ENCODE results near the gene KRT80.

The KRT80 gene

DNA sequence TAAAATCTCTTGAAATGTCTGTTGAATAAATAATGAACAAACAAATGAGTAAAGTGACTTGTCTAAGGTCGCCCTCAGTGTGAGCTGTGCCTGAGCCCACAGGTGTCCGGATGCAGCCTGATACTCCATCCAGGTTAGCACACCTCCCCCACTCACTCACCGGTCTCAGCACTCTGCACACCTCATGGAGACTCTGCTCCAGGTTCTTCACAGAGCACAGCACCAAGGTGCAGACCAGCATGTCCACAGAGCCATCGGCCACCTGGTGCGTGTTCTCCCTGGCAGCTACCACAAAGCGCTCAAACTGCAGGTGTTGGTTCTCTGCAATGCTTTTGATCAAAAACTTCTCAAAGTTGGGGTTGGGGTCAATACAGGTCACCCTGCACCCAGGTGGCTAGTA, 37.1 kb upstream of the KRT80 start:
- DNase-seq, result no peak

DNA sequence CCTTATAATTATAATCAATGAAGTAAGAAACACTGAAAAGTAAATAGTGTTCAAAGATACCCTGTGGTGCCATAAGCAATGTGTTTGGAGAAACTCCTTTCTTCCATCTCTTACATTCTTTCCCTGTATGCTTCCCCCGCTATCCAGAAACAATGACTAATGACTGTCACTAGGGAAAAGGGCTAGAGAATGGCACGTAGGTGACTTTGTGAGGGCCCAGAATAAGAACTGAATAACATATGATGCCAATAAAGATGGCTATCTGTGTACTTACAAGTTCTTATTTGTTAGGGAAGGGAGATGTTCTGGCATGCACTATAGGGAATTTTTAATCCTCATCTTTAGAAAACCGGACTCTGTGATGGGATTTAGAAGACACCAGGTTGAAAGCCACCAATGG, 36.6 kb upstream of the KRT80 start:
- DNase-seq, result no peak

DNA sequence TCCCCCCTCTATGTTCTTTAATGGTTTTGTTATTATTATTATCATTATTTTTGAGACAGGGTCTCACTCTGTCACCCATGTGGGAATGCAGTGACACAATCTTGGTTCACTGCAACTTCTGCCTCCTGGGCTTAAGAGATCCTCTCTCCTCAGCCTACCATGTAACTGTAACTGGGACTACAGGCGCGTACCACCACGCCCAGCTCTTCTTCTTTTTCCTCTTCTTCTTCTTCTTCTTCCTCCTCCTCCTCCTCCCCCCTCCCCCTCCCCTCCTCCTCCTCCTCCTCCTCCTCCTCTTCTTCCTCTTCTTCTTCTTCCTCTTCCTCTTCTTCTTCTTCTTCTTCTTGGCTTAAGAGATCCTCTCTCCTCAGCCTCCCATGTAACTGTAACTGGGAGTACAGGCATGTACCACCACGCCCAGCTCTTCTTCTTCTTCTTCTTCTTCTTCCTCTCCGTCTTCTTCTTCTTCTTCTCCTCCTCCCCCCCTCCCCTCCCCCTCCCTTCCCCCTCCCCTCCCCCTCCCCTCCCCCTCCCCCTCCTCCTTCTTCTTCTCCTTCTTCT, 35.9 kb upstream of the KRT80 start:
- no peak for DNase-seq

DNA sequence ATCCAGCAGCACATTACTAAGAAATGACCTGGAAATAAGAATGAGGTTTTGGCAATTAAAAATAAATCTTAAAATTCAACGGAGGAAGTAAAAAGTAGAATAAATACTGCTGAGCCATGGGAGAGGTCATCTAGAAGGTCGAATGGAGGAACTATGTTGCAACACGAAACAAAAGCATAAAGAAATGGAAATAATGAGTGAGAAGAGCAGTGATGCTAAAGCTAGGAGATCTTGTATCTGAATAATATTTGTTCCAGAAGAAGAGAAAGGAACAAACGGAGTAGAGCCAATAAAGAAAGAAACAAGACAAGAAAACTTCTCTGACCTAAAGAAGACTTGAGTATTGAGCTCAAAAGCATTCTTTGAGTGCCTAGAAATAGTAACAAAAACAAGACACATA, 34.6 kb upstream of the KRT80 start:
- DNase-seq, result no peak

DNA sequence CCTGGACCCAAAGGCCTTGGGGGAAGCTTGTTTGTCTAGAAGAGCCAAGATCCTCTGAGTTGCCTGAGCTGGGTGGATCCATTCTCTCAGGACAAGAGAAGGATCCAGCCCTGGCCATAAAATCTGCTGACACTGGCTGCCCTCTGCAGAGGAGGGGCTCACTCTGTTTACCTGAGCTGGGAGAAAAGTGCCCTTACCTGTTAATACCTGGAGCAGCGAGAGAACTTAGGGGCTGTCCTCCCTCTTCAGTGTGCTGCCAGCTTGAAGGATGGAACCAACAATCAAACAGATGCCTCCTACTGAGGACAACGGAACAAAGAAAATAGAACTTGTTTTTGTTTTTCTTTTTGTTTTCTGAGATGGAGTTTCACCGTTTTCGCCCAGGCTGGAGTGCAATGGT, 33.9 kb upstream of the KRT80 start:
- no peak for DNase-seq

DNA sequence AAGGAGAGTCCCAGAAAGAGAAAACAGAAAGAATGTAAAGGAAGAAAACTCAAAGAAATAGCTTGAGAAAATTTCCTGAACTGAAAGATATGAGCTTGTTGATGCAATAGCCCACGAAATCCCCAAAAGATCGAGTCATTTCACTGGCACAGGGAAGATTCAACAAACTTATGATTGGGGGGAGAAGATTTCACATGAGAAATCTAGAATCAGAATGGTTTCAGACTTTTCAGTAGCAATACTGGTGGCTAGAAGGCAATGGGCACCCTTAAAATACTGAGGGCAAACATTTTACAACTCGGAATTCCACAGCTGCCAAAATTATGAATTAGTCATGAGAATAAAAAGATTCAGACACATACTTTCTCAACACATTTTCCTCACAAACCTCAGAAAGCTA, 32.3 kb upstream of the KRT80 start:
- no peak for DNase-seq

DNA sequence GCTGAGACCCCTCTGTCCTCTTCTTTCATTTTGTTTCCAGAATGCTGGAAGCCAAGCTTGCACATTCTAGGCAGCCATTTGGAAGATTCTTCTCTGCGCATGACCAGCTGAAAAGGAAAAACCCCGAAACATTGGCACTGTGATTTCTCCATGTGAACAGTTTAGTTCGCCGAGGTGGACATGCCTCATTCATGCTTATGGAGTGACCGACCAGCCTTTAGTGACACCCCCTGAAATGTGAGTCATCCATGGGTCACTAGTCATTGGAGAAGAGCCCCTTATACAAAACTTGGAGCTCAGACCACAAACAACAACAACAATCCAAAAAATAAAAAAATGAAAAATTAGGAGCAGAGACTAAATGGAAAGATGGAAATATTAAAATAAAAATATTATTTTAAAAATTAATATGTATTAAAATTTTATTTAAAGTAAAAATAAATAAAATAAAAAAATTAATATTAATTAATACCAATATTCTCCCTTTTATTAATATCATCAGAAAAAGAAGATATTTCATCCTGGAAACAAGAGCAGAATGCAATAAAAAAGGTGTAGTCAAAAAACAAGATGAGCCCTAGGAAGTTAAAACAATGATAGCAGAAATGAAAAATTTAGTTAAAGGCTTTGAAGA, 31.7 kb upstream of the KRT80 start:
- no peak for DNase-seq

DNA sequence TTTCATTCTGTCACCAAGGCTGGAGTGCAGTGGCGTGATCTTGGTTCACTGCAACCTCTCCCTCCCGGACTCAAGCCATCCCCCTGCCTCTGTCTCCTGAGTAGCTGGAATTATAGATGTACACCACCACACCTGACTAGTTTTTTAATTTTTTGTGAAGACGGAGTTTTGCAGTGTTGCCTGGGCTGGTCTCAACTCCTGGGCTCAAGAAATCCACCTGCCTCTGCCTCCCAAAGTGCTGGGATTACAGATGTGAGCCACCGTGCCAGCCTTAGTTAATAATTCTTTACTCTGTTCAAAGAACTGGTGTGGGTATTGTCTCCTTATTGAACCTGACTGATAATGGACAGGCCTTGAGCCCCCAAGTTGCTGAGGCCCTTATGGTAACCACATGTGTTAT, 30.9 kb upstream of the KRT80 start:
- DNase-seq, result no peak

DNA sequence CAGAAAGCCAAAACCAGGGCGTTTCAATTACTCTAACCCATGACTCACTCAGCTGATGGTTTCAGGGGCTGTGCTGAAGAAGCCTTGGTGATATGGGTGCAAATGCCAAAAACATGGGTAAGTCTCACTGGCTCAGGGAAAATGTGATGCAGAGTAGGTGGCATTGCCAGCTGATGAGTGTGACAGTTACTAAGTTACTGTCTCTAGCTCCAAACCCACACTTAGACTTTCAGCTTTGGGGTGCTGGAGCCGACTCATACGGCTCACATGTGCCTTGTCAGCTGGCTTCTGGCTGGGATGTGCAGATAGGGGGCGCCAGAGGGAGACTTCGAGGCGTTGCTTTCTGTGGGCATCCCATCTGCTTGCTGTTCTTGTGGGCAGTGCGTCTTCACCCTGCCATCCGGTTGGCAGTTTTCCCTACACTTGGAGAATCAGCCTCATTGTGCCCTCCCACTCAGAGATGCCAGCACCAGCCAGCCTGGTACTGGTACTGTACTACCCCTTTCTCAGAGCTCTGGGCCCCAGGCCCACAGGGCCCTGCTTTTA, 30.2 kb upstream of the KRT80 start:
- peak in 1 of 4 experiments; percentile 7 for DNase-seq

DNA sequence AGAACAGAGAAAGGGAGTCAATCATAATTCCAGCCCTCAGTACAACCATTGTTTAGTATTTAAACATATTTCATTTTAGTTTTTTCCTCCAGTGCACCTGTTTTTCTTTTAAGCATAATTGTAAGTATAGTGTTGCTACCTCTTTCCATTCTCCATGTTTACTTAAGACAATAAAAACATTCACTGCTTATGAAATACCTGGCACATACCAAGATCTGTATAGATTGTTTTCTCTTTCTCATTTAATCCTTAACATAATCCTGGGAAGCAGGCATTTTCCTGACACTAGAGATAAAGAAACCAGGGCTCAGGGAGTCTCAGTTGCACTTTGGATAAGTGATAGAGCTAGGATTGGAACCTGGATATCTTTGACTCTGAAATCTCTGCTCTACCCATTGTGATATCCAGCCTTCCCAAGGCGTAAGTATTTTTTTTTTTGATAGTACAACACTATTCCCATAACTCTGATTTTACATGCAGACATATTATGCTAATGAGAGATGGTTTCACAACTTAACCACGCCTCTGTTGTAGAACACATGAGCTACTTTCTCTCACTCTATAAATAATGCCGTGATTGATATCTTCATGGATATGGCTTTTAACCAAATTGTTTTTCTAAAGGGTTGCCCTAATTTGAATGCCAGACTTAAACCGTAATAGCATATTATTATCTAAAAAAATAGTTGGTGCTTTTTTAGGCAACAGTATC, 29.4 kb upstream of the KRT80 start:
- no peak for DNase-seq

DNA sequence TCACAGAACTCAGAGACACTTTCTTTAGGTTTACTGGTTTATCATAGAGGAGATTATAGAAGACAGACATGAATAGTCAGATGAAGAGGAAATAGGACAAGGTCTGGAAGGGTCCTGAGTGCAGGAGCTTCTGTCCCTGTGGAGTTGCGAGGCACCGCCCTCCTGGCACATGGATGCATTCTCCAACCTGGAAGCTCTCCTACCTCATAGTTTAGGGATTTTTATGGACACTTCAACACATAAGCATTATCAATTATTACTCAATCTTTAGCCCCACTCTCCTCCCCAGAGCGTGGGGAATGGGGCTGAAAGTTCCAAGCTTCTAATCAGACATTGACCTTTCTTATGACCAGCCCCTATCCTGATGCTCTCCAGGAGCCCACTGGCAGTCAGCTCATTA, 28.7 kb upstream of the KRT80 start:
- no peak for DNase-seq

DNA sequence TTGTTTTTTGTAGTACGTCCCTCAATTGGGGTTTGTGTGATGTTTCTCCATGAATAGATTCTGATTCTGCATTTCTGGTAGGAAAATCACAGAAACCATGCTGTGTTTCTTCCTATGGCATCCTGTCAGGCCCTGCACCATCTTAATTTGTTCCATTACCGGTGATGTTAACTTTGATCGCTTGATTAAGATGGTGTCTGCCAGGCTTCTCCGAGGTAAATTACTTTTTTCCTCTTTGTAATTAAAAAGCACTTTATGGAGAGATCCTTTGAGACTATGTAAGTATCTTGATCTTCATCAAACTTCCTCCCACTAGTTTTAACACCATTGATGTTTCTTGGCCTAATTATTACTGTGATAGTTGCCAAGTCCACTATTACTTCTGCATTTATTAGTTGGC, 26.2 kb upstream of the KRT80 start:
- DNase-seq, result no peak

DNA sequence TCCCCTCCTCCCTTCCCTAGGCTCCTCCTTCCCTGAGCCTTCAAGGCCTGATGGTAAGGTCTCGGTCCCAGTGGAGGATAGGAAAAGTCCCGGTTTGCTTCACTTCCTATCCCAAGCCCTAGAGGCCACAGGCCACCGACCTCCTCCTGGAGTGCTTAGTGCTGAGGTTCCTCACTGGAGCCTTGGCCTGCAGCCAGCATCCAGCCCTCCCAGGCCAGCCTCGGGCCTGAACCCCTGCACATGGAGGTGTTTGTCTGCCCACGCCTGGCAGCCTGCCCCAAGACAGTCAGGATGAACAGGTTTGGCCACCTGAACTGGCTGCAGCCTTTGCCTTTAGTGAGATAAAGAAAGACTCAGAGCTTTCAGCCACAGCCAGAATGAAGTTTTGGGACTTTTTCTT, 25.4 kb upstream of the KRT80 start:
- DNase-seq, result no peak

DNA sequence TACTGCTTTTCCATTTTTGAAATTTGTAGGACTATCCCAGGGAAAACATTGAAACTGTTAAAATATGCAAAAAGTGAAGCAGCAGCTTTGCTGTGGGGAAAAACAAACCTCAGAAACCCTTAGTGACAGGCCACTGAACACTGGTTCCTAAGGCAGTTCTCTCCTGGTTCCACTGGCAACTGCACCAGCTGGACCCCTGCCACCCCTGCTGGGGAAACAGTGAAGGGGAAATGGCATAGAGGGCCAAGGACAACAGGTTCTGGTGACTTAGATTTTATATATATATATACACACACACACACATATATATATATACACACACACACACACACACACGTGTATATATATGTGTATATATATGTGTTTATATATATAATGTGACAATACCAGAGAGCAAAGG, 25.0 kb upstream of the KRT80 start:
- no peak for DNase-seq

DNA sequence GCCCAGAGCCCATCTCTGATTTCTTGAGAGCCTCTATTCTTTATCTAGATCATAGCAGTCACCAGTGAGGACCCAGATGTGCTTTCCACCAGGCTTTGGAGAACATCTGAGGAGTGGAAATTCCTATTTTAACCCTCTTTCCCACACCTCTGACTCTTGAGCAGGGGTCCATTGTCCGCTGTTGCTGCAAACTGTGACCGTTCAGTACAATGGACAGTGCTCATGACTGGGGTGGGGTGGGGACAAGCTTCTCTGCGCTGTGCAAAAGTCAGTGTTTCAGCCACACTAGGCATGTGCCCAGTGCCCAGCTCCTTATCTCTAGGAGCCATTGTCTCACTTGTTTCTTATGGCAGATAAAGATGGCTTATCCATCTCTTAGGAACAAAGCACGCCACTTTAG, 24.3 kb upstream of the KRT80 start:
- DNase-seq, result no peak

DNA sequence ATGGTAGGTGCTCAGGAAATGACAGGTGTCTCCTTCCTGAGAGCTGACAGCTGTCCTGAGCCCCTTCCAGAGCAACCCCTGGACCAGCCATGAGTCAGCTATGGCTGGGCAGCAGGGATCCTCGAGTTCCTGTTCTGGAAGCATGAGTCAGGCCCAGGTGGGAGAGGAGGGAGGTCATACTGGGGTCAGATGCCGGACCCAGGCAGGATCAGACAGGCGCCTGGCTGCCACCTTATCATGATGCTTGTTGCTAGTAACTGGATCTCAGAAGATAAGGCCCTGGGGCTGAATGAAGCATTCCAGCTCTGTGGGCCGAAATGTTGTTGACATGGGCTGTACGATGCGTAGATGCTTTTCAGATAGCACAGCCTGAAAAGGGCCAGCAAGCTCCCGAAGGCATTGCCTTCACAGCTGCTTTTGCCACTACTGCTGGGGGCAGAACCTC, 23.8 kb upstream of the KRT80 start:
- no peak for DNase-seq

DNA sequence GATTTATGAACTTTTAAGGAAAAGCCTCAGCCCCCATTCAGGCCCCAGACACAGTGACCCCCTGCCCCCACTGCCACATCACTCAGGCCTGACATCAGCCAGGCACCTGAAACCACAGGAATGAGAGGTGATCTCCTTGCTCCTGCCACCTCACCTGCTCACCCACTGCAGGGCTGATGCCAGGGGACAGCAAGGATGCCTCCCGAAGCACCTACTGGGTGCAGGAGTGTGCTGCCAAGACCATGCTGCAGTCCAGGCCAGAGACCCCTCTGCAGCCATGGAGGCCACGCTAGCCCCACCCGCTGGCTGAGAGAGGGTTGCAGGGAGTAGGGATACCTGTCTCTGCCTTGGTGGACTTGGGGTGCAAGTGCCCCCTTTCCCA, 22.6 kb upstream of the KRT80 start:
- no peak for DNase-seq

DNA sequence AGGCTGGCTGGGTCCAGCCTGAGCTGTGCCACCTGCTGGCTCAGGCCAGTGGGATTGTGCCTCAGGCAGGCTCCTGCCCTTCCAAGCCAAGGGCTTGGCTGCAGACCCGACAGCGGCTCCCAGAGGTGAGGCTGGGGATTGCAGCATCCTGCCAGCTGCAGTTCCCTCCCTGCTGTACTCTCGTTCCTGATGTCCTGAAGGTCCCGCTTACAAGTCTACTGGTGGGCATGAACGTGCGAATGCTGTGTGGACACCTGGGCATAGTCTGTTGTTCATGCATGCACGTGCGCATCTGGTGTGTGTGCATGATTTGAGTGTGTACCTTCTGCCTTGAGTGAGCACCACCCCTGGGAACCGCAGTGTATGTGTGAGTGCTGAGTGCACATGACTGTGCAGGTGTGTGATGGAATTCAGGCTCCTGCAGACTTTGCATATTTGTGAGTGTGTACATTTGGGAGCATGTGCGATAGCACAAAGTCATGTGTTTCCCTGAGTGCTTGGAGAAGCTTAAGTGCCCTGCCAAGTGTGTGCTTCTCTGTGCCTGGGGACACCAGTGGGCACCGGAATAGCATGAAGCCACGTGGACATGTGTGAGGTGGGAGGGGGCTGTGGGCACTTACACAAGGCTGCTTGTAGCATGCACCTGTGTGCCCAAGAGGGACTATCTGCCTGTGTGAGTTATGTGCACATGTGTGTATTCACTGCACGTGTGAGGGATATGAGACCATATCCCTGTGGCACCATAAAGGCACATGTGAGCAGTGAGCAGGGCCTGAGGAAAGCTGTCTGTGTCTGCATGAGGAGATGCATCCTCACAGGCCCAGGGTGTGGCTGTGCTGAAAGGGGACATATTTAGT, 22.0 kb upstream of the KRT80 start:
- peak in 1 of 4 experiments; percentile 15 for DNase-seq

DNA sequence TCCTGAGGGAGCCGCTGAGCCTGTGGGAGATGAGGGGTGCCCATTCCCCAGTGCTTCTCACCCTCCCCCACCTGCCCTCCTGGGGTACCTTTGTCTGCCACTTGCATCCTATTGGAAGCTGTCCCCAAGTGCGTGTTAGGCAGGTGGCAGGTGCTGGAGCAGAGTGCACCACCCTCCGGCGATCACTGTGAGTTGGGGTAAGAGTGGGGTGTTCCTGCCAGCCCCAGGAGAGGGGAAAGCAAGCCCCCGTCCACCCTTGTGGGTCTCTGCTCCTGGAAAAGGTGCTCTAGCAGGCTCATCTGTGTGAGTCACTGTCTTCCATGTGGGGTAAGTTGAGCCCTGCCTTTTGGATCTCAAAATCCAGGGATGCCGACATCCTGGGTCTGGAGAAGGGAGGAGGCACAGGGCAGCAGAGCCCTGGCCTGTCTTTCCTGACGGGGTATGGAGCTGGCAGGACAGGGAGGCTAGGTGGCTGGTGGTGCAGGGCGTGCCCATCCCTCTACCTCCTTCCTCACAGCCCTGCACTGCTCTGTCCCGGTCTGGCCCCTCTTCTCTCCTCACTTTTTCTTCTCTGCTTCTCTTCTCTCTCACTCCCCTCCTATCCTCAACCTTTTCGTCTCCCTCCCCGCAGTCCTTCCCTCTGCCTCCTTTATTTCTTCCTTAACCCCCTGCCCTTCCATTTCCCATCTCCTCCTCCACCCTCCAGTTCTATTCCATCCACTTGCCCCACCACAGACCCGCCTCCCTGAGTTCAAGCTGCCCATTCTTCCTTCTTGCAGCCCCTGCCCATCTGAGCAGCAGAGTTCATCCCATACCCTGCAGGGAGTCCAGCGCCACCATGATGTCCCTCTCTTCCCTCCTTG, 21.1 kb upstream of the KRT80 start:
- no peak for DNase-seq

DNA sequence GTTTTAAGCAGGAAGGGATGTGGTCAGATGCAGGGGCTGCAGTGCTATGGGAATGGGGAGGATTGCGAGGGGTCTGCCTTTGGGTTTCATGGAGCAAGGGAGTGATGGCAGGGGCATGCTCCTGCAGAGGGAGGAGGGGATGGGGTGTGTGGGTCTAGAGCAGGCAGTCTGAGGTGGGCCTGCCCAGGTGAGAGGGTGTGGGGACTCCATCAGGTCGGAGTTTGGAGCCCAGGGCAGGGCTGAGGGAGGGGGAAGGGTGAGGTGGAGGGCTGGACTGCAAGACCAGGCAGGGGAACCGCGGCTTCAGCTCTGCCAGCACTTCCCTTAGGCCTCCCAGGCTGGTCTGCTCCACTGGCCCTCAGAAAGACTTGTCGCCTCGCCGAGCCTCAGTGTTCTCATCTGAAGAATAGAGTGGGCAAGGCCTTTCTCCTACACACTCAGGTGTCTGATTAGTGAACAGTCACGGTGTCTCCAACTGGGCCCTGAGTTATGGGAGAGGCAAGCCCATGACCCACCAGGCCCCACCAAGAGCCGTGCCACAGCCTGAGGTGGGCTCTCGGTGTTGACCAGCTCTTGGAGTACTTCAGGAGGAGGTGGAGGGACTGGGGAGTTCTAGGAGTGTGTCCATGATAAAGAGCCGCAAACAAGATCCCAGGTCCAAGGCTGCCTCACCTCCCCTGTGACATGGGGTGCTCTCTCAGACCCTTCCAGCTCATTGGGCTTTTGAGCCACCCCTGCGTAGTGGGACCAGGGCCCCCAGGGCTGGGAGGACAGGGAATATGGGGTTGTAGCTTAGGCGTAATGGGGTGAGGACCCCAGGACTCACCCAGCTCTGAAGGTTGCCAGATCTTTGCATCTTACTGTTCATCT, 20.1 kb upstream of the KRT80 start:
- DNase-seq, result no peak

DNA sequence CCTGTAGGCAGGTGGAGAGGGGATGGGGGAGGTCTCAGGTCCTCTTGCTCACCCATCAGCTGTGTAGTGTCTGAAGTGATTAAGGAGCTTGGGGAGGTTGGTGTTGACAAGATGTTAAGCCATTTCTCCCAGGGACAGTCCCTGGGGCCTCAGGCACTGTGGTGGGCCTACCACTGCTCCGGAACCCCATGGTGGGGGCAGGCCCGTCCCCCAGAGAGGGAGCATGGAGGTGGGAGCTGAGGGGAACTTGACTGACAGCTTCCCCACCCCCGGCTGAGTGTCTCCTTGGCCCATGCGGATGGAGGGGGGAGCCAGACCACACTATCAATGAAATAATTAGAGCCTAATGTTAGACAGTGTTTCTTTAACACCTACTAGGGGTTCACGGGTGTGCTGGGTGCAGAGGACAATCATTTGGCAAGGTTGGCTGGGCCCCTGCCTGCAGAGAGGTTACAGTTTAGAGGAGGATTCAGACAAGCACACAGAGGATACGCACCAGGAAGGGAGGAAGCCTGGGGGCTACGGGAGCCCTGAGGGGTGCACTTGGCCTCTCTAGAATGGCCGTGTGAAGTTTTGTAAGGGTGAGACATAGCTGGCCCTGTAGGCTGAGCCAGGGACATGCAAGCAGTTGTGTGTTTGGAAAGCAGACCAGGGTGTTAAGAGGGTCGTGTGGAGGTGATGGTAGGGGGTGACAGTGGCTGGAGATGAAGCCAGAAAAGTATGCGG, 19.3 kb upstream of the KRT80 start:
- no peak for DNase-seq

All from activated CD4-positive, CD25-positive, alpha-beta regulatory T cell (primary cell).